ENCODE results near the gene UGP2. TPM values are rescaled to one million over a fixed set of nuclear protein-coding genes. Genes with fewer than 3 reads are reported as not detected.
A peak's percentile ranks its signal among the peaks of the same experiment; 100 is the strongest.
"Not testable (repeated sequence)": the region's sequence is repeated elsewhere in the genome, so short reads cannot be mapped to it uniquely, and the experiment has no call there.

UGP2 gene
- total and polyA plus RNA-seq, 2 of the 4 experiments (the other 2 are of a cell fraction): 45.0 to 58.8 TPM

- no peak overlapping the region for H3K4me3 ChIP-seq (ENCODE audit: insufficient read depth, low read depth, low read length)
- no peak overlapping the region for H3K18ac ChIP-seq (ENCODE audit: low read depth, low read length)
- intact Hi-C loops (cut with micrococcal nuclease): no loop called here
- H2BK20ac ChIP-seq (ENCODE audit: low read depth, low read length): no peak overlapping the region
- no peak overlapping the region for H2BK120ac ChIP-seq (ENCODE audit: low read depth, low read length)
- H3K4me2 ChIP-seq (ENCODE audit: low read depth, low read length): no peak overlapping the region
- 33% methylated on average over 1 of the region's 7 CpGs; no CpG with 5 or more reads in 1 of the 2 experiments for WGBS, 2 experiments (ENCODE audit: extremely low coverage in 2 of 2, insufficient read length in 1 of 2)
- no peak overlapping the region for H2AK9ac ChIP-seq (replicated peaks; ENCODE audit: low read depth, low read length, poor library complexity)
- H4K20me1 ChIP-seq (ENCODE audit: insufficient read depth, low read length): no peaks in the 10 kb centered on the region
- peak; percentile 27; the same call in 1 of the 2 replicates for ATAC-seq (ENCODE audit: low read depth)
- no peak overlapping the region for H3K27ac ChIP-seq (ENCODE audit: insufficient read depth, low read length)
- no TSS peak for BruUV-seq (replicated peaks)
- H3K4me1 ChIP-seq (ENCODE audit: control insufficient read depth, insufficient read depth, low read length): no peaks in the 10 kb centered on the region
- no peak overlapping the region for H3K23ac ChIP-seq (ENCODE audit: low read depth, low read length)
- peaks cover 0 to 4% of the 10 kb centered on the region in 2 experiments; a peak in 1 of 4 replicates for H3K79me1 ChIP-seq (ENCODE audit: low read depth in 1 of 2, low read length in 2 of 2)
- dilution Hi-C loops (cut with HindIII; ENCODE audit: low sequenced_read_pairs, unreplicated experiment): no loop called here
- H3K27me3 ChIP-seq (ENCODE audit: control insufficient read depth, insufficient read depth, low read length): no peaks in the 10 kb centered on the region
- no peak overlapping the region for H2AK5ac ChIP-seq (ENCODE audit: low read depth, low read length)
- H3K36me3 ChIP-seq (ENCODE audit: control insufficient read depth, insufficient read depth, low read length): peaks cover 4% of the 10 kb centered on the region; the same call in 1 of the 2 replicates
- in situ Hi-C loops (cut with MboI; ENCODE audit: low sequenced_read_pairs): no loop called here
- no peak overlapping the region for H3K56ac ChIP-seq (ENCODE audit: extremely low read depth, insufficient read depth, low read length)
- ChIA-PET POLR2A (ENCODE audit: unreplicated experiment) (no interaction called here), CTCF (no interaction called here)
- H3K9me3 ChIP-seq (ENCODE audit: control insufficient read depth, insufficient read depth, low read length): no peaks in the 10 kb centered on the region
- H3K9me1 ChIP-seq (ENCODE audit: insufficient read depth, low read length): no peaks in the 10 kb centered on the region
- no peak overlapping the region for H4K8ac ChIP-seq (ENCODE audit: low read depth in 2 of 2, low read length in 2 of 2)
- H3K4ac ChIP-seq (ENCODE audit: low read depth, low read length): no peak overlapping the region
- H3K9ac ChIP-seq (ENCODE audit: low read depth, low read length): no peak overlapping the region
- H3K14ac ChIP-seq (replicated peaks; ENCODE audit: low read depth, low read length): no peak overlapping the region
- no peak overlapping the region for H4K91ac ChIP-seq (ENCODE audit: insufficient read depth, low read depth, low read length)
- no peak overlapping the region for H2AFZ ChIP-seq (replicated peaks; ENCODE audit: low read length, poor library complexity)
- H2BK5ac ChIP-seq (ENCODE audit: low read depth, low read length, poor library complexity, severe bottlenecking): no peak overlapping the region
- TF ChIP-seq NFE2L2 (IDR thresholded peaks at IDR 0.05; ENCODE audit: low read depth, low read length) (no peak), RFX5 (IDR thresholded peaks at IDR 0.05; ENCODE audit: low read depth, low read length) (no peak), RAD21 (IDR thresholded peaks at IDR 0.05; ENCODE audit: low read length) (no peak), USF2 (IDR thresholded peaks at IDR 0.05; ENCODE audit: low read depth, low read length) (no peak)
- H4K5ac ChIP-seq (ENCODE audit: low read depth, low read length): no peak overlapping the region
- H2BK15ac ChIP-seq (ENCODE audit: low read depth, low read length): no peak overlapping the region
- DNase-seq: no peak
Observed at GRCh38 chr2:63926815-63927214, 85.1 kb downstream of the UGP2 start.

GRCh38 chr2:63932104-63932503 is 90.4 kb downstream of the UGP2 start:
- CTCF ChIA-PET; intact Hi-C loops (cut with micrococcal nuclease); H3K9ac ChIP-seq (ENCODE audit: low read depth, low read length); in situ Hi-C loops (cut with MboI; ENCODE audit: low sequenced_read_pairs); H3K4me1 ChIP-seq (ENCODE audit: control insufficient read depth, insufficient read depth, low read length); H3K14ac ChIP-seq (replicated peaks; ENCODE audit: low read depth, low read length); DNase-seq; H3K23ac ChIP-seq (ENCODE audit: low read depth, low read length); H2BK120ac ChIP-seq (ENCODE audit: low read depth, low read length); H2AFZ ChIP-seq (replicated peaks; ENCODE audit: low read length, poor library complexity); H2BK5ac ChIP-seq (ENCODE audit: low read depth, low read length, poor library complexity, severe bottlenecking); H2AK9ac ChIP-seq (replicated peaks; ENCODE audit: low read depth, low read length, poor library complexity); H3K4me2 ChIP-seq (ENCODE audit: low read depth, low read length); H4K91ac ChIP-seq (ENCODE audit: insufficient read depth, low read depth, low read length); POLR2A ChIA-PET (ENCODE audit: unreplicated experiment); H3K56ac ChIP-seq (ENCODE audit: extremely low read depth, insufficient read depth, low read length); H2BK15ac ChIP-seq (ENCODE audit: low read depth, low read length); H3K79me1 ChIP-seq (ENCODE audit: low read depth in 1 of 2, low read length in 2 of 2); H3K9me1 ChIP-seq (ENCODE audit: insufficient read depth, low read length); H3K27me3 ChIP-seq (ENCODE audit: control insufficient read depth, insufficient read depth, low read length); H2AK5ac ChIP-seq (ENCODE audit: low read depth, low read length); H3K9me3 ChIP-seq (ENCODE audit: control insufficient read depth, insufficient read depth, low read length); H4K20me1 ChIP-seq (ENCODE audit: insufficient read depth, low read length); H3K36me3 ChIP-seq (ENCODE audit: control insufficient read depth, insufficient read depth, low read length); H3K27ac ChIP-seq (ENCODE audit: insufficient read depth, low read length); H3K4ac ChIP-seq (ENCODE audit: low read depth, low read length); H4K5ac ChIP-seq (ENCODE audit: low read depth, low read length); dilution Hi-C loops (cut with HindIII; ENCODE audit: low sequenced_read_pairs, unreplicated experiment); BruUV-seq (replicated peaks); H2BK20ac ChIP-seq (ENCODE audit: low read depth, low read length); H3K18ac ChIP-seq (ENCODE audit: low read depth, low read length); H4K8ac ChIP-seq (ENCODE audit: low read depth in 2 of 2, low read length in 2 of 2); ATAC-seq (ENCODE audit: low read depth); H3K4me3 ChIP-seq (ENCODE audit: insufficient read depth, low read depth, low read length): not testable (repeated sequence)
- WGBS, 2 experiments (ENCODE audit: extremely low coverage in 2 of 2, insufficient read length in 1 of 2): no CpG with 5 or more reads among the region's 4 CpGs
